Keratinocyte (primary cell): ENCODE data around the gene MYO7B. TPM values are rescaled to one million over a fixed set of nuclear protein-coding genes. Genes with fewer than 3 reads are reported as not detected.

ENCODE experiments used
- DNase-seq: peaks from one replicate; pipeline ENCODE4 v3.0.0-alpha.2; 2011; ENCODE audit warnings: low read depth, missing footprints, low spot score
- FAIRE-seq: peaks from 2 replicates; lab custom pipeline; 2011; peaks lifted over from hg19 to GRCh38; lab: Jason Lieb, UNC
- H2AFZ ChIP-seq: 2 replicates; pipeline ENCODE4 v1.6.0; 2012; ENCODE audit warnings: low read length, control low read depth, inconsistent platforms; ENCODE audit not compliant: control insufficient read depth
- H3K27ac ChIP-seq: 2 replicates; pipeline ENCODE4 v1.5.1; 2011; ENCODE audit warnings: low read length; ENCODE audit not compliant: control insufficient read depth, insufficient read depth
- H3K27me3 ChIP-seq: 3 replicates; pipeline ENCODE4 v1.6.0; 2011; ENCODE audit warnings: low read length; ENCODE audit not compliant: control insufficient read depth, insufficient read depth; ENCODE audit errors: extremely low read depth
- H3K36me3 ChIP-seq, 2 experiments: 2 replicates in 1 of 2; 3 replicates in 1 of 2; pipeline ENCODE4 v1.5.1; 2011; ENCODE audit warnings: low read length in 2 of 2, mild to moderate bottlenecking in 1 of 2; ENCODE audit not compliant: control insufficient read depth in 2 of 2, insufficient read depth in 2 of 2; ENCODE audit errors: extremely low read depth in 1 of 2
- H3K4me1 ChIP-seq: 3 replicates; pipeline ENCODE4 v1.5.1; 2011; ENCODE audit warnings: low read length; ENCODE audit not compliant: control insufficient read depth, insufficient read depth; ENCODE audit errors: extremely low read depth
- H3K4me2 ChIP-seq: 3 replicates; pipeline ENCODE4 v1.6.0; 2011; ENCODE audit warnings: low read depth, low read length; ENCODE audit not compliant: control insufficient read depth, insufficient read depth; ENCODE audit errors: extremely low read depth
- H3K4me3 ChIP-seq, 3 experiments: fragments of 200-600 bp in 1 of 3; sonication (generic) in 1 of 3; 2 replicates in 2 of 3; 3 replicates in 1 of 3; pipeline ENCODE4 v1.5.1; 2011 to 2016; ENCODE audit warnings: low read length in 3 of 3, mild to moderate bottlenecking in 3 of 3, control low read depth in 2 of 3, inconsistent platforms in 1 of 3, low read depth in 1 of 3, mixed read lengths in 1 of 3, mixed run types in 1 of 3, moderate library complexity in 1 of 3; ENCODE audit not compliant: control insufficient read depth in 2 of 3, insufficient read depth in 2 of 3; ENCODE audit errors: extremely low read depth in 1 of 3
- H3K79me2 ChIP-seq: 2 replicates; pipeline ENCODE4 v1.6.0; 2012; ENCODE audit warnings: low read length; ENCODE audit not compliant: control insufficient read depth, insufficient read depth
- H3K9ac ChIP-seq: 3 replicates; pipeline ENCODE4 v1.6.0; 2011; ENCODE audit warnings: low read length; ENCODE audit not compliant: control insufficient read depth, insufficient read depth; ENCODE audit errors: extremely low read depth
- H3K9me1 ChIP-seq: 3 replicates; pipeline ENCODE4 v1.6.0; 2011; ENCODE audit warnings: low read length; ENCODE audit not compliant: control insufficient read depth, insufficient read depth; ENCODE audit errors: extremely low read depth
- H3K9me3 ChIP-seq: 2 replicates; pipeline ENCODE4 v1.5.1; 2012; ENCODE audit warnings: low read depth, low read length; ENCODE audit not compliant: control insufficient read depth
- H4K20me1 ChIP-seq: 3 replicates; pipeline ENCODE4 v1.6.0; 2011; ENCODE audit warnings: low read length; ENCODE audit not compliant: control insufficient read depth, insufficient read depth; ENCODE audit errors: extremely low read depth
- EZH2 ChIP-seq: IDR thresholded peaks from one replicate; pipeline ENCODE4 v1.6.1; 2012; ENCODE audit warnings: inconsistent platforms, mild to moderate bottlenecking, low read length, moderate library complexity
- dilution Hi-C: fragments of 300-500 bp; cut with MboI; formaldehyde crosslinking; loops from one replicate; pipeline ENCODE4 v1.7.0; 2020; ENCODE audit warnings: low sequenced_read_pairs; ENCODE audit not compliant: extremely low pct_ligation_motif_present
- polyA plus RNA-seq, 5 experiments: library from polyadenylated mRNA; depleted of rRNA in 3 of 5; stranded (reverse) in 3 of 5; stranded (forward) in 1 of 5; unstranded in 1 of 5; fragments of >200 nt; gene quantifications; 1 replicate in 1 of 5; 2 replicates in 3 of 5; 3 replicates in 1 of 5; pipeline versions ENCODE4 v1.2.1 to v1.2.3, GENCODE V29; 2011 to 2012; ENCODE audit warnings: missing spikeins in 2 of 5, low read depth in 1 of 5, low replicate concordance in 1 of 5
- TF ChIP-seq, protein P1 (sequence below), 3 experiments: IDR thresholded peaks in 1 of 3; conservative IDR thresholded peaks in 1 of 3; optimal IDR thresholded peaks in 1 of 3; 2 replicates in 2 of 3; 3 replicates in 1 of 3; pipeline versions ENCODE3 to v1.5.1; 2011; ENCODE audit warnings: low read length in 3 of 3, mild to moderate bottlenecking in 3 of 3, moderate library complexity in 2 of 3, control low read depth in 1 of 3, inconsistent platforms in 1 of 3; ENCODE audit not compliant: insufficient read depth in 2 of 3; ENCODE audit errors: extremely low read depth in 1 of 3

MYO7B gene
- polyA plus RNA-seq, 1 donor (not counting 4 experiments of a cell fraction or from before 2014, with no cell fraction given) = not detected

DNA sequence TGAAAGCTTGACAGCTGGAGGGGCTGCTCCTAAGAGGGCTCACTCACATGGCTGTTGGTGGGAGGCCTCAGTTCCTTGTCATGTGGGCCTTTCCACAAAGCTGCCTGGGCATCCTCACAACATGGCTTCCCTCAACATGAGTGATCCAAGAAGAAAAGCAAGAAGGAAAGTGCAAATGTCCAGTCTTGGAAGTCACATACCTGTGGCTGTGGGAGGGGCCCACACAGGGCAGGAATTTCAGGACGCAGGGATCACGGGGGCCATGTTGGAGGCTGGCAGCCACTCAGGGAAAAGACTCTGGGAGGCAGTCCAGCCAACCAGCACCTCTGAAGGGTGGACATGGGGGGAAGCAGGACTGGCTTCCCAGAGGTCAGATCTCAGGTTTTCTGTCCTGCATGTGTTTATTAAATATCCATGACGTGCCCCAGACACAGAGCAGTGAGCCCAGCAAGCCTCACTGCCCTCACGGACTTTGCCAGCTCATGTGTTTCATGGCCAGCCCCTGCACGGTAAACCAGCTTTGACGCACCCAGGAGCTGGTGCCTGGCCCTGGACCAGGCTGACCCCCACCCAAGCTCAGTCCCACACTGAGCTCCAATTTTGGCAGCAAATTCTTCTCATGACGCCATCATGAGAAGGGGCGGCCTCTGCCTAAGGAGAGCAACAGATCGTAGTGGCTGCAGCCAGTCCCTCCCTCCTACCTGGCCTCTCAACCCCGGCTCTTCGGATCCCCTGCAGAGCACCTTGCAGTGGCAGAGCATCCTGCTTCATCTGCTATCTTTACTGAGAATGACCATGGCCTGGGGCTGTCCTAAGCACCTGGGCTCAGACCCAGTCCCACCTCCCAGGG, 75.8 kb downstream of the MYO7B start:
- H3K79me2 ChIP-seq = no peaks in the 10 kb centered on the region
- DNase-seq (no peak), FAIRE-seq (no peak)
- no peaks in the 10 kb centered on the region for H3K9me3 ChIP-seq
- no peak for TF ChIP-seq EZH2
- TF ChIP-seq, protein P1, sequence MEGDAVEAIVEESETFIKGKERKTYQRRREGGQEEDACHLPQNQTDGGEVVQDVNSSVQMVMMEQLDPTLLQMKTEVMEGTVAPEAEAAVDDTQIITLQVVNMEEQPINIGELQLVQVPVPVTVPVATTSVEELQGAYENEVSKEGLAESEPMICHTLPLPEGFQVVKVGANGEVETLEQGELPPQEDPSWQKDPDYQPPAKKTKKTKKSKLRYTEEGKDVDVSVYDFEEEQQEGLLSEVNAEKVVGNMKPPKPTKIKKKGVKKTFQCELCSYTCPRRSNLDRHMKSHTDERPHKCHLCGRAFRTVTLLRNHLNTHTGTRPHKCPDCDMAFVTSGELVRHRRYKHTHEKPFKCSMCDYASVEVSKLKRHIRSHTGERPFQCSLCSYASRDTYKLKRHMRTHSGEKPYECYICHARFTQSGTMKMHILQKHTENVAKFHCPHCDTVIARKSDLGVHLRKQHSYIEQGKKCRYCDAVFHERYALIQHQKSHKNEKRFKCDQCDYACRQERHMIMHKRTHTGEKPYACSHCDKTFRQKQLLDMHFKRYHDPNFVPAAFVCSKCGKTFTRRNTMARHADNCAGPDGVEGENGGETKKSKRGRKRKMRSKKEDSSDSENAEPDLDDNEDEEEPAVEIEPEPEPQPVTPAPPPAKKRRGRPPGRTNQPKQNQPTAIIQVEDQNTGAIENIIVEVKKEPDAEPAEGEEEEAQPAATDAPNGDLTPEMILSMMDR (optimal IDR thresholded peaks at IDR 0.05 in 1 of 3, IDR thresholded peaks at IDR 0.05 in 1 of 3, conservative IDR thresholded peaks at IDR 0.05 in 1 of 3; ENCODE audit: extremely low read depth in 1 of 3, insufficient read depth in 2 of 3, low read length in 3 of 3) = no peak
- no peak overlapping the region for H3K4me3 ChIP-seq
- H3K4me2 ChIP-seq = no peak overlapping the region
- H4K20me1 ChIP-seq = no peaks in the 10 kb centered on the region
- H3K9ac ChIP-seq = no peak overlapping the region
- H3K27me3 ChIP-seq = no peaks in the 10 kb centered on the region
- H3K9me1 ChIP-seq = no peaks in the 10 kb centered on the region
- no peaks in the 10 kb centered on the region for H3K36me3 ChIP-seq
- H2AFZ ChIP-seq = no peak overlapping the region
- no peak overlapping the region for H3K27ac ChIP-seq
- peaks cover 3% of the 10 kb centered on the region for H3K4me1 ChIP-seq
- dilution Hi-C loops = no loop called here

- Histone ChIP-seq H3K9ac (no peak overlapping the region), H3K27ac (no peak overlapping the region), H4K20me1 (no peaks in the 10 kb centered on the region), H3K9me1 (no peaks in the 10 kb centered on the region), H3K27me3 (no peaks in the 10 kb centered on the region), H3K4me2 (no peak overlapping the region), H3K4me1 (peaks cover 3% of the 10 kb centered on the region), H3K9me3 (no peaks in the 10 kb centered on the region), H3K79me2 (no peaks in the 10 kb centered on the region), H3K36me3 (no peaks in the 10 kb centered on the region), H3K4me3 (no peak overlapping the region), H2AFZ (no peak overlapping the region)
- DNase-seq (no peak), FAIRE-seq (no peak)
- dilution Hi-C loops = no loop called here
- no peak for TF ChIP-seq EZH2
- TF ChIP-seq, protein P1 (optimal IDR thresholded peaks at IDR 0.05 in 1 of 3, IDR thresholded peaks at IDR 0.05 in 1 of 3, conservative IDR thresholded peaks at IDR 0.05 in 1 of 3; ENCODE audit: extremely low read depth in 1 of 3, insufficient read depth in 2 of 3, low read length in 3 of 3) = no peak
These were observed 76.8 kb downstream of the MYO7B start for GRCh38 chr2:127612111-127612822.
